DMS114 treated with DMSO at 0.1 percent for 48 hours (cell line): ENCODE data around the gene CLEC2L.

ENCODE experiments used
- DNase-seq: peaks from one replicate; lab custom pipeline; 2025; ENCODE audit not compliant: unreplicated experiment; lab: John Stamatoyannopoulos, UW

The CLEC2L gene

DNA sequence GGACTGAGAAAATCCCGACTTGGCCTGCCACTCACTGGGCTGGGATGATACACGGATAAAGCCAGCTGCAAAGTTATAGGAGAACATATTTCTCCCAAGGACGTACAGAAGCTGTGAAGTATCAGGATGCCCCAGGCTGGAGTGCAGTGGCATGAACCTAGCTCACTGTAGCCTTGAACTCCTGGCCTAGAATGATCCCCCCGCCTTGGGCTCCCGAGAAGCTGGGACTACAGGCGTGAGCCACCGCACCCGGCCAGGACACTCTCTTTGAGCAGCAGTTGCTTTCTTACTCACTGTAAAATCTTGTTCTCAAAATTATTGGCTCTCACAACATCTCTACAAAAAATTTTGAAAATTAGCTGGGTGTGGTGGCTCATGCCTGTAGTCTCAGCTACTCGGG, 50.4 kb downstream of the CLEC2L start:
- no peak for DNase-seq

DNA sequence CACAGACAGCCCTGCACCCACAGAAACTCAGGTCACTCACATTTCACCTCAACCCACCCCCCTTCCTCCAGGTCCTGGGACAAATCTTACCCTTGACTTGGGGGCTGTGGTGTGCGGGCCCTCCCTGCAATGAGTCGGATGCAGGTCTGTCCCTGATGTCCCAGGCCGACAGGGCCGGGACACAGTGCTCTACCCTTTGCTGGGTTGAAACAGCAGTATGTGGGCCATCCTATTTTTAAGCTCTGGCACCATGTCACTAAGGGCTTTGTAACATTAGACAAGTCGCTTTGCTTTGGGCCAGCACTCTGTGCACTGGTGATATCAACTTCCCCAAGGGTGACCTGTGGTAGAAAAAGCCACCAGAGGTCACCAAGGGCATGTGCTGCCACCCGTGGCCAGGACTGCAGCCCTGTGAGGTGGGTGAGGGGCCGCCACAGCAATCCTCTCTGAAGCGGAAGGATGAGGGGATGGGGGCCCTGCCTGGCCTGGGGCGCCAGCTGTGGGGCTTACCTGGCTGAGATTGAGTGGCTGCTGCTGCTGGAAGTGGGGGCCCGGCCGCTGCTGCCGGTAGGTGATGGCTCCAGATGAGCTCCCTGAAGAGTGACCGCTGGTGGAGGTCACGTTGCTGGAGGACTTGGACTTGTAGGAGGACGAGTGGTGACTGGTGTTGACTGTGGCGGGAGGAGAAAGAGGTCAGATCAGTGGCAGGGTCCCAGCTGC, 51.3 kb downstream of the CLEC2L start:
- DNase-seq = no peak

DNA sequence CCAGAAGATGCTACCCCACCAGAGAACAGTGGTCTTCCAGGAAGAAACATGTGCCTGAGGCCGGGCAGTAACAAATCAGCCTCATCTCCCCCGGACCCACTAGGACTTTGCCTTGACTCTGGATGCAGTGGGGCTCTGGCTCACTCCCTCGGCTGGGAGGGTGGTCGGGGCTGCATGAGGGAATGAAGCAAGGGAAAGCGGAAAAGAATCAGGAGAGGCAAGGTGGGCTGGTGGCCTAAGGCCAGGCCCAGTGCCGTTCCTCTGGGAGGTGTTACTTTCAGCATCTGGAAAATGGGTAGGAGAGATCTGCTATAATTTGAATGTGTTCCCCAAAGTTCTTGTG, 51.8 kb downstream of the CLEC2L start:
- no peak for DNase-seq

DNA sequence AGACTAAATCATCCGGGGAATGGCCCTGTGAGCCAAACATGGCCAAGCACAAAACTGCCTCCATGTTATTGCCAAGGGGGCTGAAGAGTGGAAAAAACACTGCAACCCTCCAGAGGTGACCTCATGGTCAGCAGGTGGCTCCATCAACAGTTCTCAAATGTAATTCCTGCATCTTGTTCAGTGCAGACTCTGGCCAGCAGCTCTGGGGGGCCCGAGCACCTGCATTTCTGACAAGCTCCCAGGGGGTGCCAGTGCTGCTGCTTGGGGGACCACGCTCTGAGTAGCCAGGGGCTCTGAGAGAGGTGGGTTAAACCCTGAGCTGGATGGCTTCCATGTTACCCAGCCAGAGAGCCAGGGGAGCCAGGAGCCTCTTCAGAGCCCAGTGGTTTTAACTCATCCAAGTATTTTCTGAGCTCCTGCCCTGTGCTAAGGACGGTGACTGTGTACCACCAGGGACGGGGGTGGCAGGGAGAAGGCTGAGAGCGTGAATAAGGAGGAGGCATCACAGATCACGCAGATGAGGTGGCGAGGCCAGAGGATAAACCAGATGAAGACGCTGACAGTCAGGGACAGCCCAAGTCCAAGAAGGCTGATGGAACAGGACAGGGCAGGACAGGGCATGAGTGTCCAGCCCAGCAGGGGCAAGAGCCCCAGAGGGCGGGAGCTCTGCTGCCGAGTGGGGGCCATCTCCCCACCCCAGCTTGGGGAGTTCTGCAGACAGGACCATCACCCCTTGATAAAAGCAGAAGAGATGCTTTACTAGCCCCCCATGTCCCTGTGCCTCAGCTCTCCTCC, 52.9 kb downstream of the CLEC2L start:
- DNase-seq = no peak

DNA sequence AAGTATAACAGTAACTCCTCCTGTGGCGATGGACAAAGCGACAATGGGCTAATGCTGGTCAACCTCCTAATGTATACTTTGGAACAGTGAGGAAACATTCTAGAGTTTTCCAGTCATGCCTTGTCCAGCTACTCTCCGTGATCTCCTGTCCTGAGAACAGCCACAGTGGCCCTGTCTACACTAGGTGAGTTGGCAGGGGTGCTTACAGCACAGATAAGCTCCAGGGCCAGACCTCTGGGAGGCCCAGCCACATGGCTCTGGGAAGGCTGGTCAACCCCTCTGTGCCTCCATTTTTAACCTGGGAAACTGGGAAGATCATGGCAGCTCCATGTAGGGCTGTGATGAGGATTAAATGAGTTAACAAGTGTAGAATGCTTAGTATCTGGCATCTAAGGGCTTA, 57.0 kb downstream of the CLEC2L start:
- DNase-seq = no peak

DNA sequence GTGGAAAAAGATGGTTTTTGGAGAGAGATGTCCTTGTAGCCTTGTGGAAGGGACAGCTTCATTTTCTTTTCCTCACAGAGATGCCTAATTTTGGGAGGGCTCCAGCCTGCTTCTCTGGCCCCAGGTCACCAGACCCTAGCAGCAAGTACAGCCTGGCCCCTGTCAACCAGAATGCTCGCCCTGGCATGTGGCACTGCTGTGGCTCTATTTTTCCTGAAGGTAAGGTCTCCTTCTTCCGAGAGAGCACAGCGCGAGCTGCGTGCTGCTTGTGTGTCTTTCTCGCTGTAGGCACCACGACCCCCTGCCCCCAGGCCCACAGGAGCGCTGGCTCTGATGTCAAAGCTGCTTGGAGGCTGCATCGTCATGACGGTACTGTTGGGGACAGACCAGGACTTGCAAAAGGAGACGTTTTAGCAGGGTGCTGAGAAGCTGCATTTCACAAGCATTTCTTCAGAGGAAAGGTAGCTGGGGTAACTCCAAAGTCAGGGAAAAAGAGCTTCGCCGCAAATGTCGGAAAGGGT, 58.7 kb downstream of the CLEC2L start:
- no peak for DNase-seq

DNA sequence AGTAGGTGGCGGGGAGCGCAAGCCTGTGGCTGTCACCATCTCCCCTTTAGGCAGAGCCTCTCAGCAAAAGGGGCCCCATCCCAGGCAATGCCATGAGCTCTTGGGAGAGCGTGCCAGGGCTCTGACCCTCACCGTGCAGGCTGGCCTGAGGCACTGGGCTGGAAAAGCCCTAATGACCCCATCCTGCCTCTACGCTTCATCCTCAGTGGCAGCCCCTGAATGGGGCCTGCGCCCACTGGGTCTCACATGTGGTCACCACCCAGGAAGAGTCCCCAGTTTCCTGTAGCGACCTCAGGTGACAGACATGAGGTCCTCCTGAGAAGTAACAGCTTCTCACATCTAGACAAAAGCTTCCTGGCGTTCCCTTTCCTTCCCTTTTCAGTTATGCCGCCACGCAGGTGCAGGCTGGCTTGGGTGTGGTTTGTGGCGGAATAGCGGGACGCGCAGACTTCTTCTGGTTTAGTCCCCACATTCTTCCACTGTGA, 59.2 kb downstream of the CLEC2L start:
- no peak for DNase-seq

DNA sequence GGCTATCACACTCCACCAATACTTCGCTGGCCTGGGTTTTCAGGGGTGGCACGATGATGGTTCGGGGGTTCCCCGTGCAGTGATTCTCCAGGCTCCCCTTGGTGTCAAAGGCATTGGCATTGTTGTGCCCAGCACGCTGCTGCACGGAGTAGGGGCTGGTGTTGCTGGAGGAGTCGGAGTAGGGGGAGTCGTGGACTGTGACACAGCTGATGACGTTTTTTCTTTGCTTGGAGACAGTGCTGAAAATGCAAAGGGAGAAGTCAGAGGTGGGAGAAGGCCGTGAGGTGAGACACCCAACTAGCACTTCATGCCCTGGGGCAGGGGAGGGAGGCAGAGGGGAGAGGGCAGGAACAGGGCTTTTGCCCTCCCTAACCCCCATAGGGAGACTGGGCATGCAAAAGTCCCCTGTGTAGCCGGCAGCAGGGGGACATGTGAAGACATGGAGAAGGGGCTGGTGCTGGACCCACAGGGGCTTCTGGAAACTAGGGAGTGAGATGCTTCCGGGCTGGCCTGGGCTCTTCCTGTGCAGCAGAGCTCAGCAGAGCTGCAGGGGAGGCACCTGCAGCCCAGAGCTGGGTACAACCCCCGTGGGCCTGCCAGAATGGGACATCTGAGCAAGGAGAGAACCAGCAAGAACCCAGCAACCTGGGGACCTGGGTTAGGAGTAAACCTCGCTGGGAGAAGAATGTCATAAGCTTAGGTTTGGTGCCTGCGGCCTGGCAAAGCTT, 60.5 kb downstream of the CLEC2L start:
- DNase-seq = no peak

DNA sequence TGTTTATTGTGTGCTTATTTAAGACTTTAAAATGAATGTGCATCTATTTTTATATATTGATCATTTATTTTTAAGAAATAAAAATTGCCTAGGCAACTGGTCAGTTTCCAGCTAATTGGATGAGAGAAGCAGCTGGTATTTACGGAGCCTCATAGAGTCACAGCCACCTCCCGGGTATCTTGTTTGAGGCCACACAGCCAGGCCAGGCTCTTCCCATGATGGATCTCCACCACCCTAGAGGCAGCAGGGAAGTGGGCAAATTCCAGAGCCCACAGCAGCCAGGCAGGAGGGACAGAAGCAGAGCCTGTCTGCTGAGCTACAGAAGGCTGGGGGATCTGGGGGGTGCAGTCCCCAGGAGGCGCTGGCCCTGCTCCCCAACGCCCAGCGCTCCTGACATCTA, 61.6 kb downstream of the CLEC2L start:
- DNase-seq = no peak

DNA sequence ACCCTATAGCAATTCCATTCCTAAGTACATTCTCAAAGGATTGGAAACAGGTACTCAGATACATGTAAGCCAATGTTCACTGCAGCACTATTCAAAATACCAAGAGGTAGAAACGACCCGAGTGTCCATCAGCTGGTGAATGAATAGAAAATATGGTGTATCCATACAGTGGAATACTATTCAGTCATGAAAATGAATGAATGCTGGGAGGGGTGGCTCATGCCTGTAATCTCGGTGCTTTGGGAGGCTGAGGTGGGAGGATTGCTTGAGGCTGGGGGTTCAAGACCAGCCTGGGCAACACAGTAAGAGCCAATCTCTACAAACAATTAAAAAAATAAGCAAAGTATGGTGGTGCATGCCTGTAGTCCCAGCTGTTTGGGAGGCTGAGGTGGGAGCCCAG, 62.8 kb downstream of the CLEC2L start:
- DNase-seq = no peak

DNA sequence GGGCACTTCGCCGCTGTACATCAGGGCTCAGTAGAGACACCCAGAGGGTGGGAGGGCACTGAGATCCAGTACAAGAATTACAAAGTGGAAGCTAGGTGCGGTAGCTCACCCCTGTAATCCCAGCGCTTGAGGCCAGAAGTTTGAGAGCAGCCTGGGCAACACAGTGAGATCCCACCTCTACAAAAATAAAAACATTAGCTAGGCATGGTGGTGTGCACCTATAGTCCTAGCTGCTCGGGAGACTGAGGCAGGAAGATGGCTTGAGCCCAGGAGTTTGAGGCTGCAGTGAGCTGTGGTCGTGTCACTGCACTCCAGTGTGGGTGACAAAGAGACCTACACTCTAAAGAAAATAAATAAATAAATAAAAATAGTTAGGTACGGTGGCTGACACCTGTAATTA, 64.0 kb downstream of the CLEC2L start:
- no peak for DNase-seq

DNA sequence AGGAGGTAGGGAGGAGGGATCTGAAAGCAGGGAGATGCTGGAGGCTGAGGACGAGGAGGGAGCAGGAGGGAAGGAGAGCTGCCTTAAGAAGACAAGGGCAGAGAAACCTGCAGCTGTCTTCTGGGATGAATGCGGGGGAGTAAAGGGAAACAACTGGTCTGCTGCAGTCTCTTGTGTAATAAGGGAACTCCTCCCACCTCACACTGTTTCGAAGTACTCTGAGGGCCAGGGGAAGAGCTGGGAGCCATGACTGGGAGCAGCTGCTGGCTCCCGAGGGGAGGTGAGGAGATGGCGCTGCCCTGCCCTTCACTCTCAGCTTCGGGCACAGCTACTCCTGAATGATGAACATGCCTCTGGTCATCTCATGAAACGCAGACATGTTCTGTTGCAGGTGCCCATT, 65.1 kb downstream of the CLEC2L start:
- no peak for DNase-seq

DNA sequence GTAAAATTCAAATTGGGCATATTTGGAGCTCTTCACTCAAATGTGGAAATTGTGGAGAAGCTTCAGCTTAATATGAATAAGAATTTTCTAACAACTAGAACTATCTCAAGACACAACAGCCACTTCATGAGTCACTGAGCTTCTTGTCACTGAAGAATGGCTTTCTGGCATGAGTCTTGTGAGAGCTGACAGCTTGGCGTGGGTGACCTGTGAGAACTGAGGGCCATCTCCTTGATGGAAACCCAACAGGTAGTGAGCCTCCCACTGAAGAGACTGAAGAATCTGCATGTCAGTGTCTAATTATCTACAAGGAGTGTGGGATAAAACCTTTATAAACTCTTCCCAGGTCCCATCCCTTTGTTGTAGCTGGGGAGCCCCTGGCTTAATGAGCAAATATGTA, 66.0 kb downstream of the CLEC2L start:
- DNase-seq = no peak

DNA sequence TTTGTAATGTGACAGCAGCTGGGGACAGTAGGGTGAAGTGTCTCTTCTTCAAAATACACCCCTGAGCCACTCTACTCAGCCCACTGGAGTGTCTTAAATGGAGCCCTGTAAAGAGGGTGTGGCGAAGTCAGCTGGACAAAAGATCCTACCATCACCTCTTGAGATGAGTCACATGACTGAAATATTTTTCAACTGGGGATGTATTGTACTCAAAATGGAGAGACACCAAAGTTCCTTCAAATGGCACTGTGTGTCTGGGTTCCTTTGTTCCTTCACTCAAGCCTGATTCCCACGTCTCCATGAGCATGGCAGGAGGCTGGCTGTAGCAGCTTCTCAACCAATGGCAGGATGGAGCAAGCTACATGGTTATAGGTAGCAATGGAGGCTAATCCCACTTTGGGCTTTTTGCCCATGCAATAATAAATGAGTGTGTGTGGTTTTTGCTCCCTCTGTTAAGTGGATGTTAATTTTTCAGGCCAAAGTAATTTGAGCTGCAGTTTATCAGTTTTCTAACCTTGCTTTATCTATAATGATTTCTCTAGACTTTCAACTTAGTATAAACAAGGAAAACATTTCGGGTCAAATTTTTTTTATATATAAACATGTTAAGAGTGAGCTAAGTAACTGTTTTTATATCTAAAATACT, 68.2 kb downstream of the CLEC2L start:
- DNase-seq = no peak

DNA sequence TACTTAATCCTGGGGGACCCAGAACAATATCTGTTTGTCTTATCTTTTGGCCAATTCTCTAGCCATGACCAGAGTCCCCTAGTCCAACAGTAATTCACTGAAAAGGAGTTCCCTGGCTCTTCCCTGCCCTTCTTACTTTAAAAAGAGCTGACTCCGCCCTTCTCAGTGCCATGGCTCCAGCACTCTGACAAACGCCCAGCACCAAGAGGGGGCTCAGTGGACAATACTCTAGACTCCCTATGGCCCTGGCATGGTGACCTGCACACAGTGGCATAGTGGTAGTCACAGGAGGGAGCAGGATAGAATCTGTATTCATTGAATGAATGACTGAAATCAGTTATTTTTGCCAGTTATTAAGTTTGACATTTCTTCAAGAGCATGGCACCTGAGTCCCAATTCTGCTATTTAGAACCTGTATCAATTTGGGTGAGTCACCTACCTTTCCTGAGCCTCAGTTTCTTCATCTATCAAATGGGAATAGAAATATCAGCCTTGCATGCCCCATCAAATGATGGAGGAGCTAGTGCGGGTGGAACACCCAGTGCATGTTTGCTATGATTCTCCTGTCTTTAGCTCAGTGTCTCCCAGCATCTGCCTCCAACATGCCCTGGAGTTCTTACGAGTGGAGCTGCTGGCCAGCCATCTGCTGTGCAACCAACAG, 69.4 kb downstream of the CLEC2L start:
- no peak for DNase-seq

DNA sequence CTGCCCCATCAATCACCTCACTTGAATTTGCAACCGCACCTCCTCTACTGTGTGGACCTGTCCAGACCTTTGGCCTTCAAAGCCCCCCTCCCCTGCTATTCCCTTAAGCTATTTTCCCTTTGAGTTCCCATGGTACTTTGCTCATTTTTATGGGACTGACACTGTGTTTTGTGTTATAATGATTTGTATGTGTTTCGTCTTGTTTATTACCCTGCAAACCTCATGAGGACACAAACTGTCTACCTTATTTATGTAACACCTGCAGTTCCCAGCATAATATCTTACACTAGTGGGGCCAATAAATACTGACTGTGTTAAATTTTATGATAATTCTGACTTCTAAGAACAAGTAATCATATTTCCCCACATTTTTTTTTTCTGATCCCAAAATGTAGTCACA, 70.6 kb downstream of the CLEC2L start:
- no peak for DNase-seq
